ENCODE measurements around the gene PC. TPM values are rescaled to one million over a fixed set of nuclear protein-coding genes. Genes with fewer than 3 reads are reported as not detected.

The PC gene
- total RNA-seq, 4 donors from 2014 or later = 13.5 to 43.0 (median 27.5) TPM

- intact Hi-C loops (cut with DNase I) = no loop called here
- Histone ChIP-seq H3K4me3 (no peak overlapping the region), H3K36me3 (no peaks in the 10 kb centered on the region), H3K4me1 (peaks cover 19 to 44% (median 19%) of the 10 kb centered on the region in 3 donors), H3K27ac (peak overlapping the region; percentile 82 to 94 (median 87)), H3K9me3 (no peaks in the 10 kb centered on the region), H3K27me3 (no peaks in the 10 kb centered on the region)
- peak in 1 of 4 donors; percentile 27 for TF ChIP-seq POLR2A (IDR thresholded peaks at IDR 0.05)
- TF ChIP-seq CTCF (IDR thresholded peaks at IDR 0.05) = no peak
- WGBS, 2 donors = 18 to 31% methylated on average over 4 to 5 of the region's 5 CpGs
- DNase-seq = no peak
These were observed 12.7 kb upstream of the PC start for GRCh38 chr11:66970807-66971442.

GRCh38 chr11:66970371-66970806, 12.2 kb upstream of the PC start:
- Histone ChIP-seq H3K27me3 (no peaks in the 10 kb centered on the region), H3K27ac (peak overlapping the region; percentile 82 to 94 (median 87)), H3K36me3 (no peaks in the 10 kb centered on the region), H3K9me3 (no peaks in the 10 kb centered on the region), H3K4me1 (peaks cover 19 to 44% (median 19%) of the 10 kb centered on the region in 3 donors), H3K4me3 (no peak overlapping the region)
- intact Hi-C loops (cut with DNase I) = no loop called here
- 39 to 46% methylated on average over 4 of the region's 4 CpGs for WGBS, 2 donors
- TF ChIP-seq POLR2A (IDR thresholded peaks at IDR 0.05) (no peak), CTCF (IDR thresholded peaks at IDR 0.05) (no peak)
- DNase-seq = no peak

GRCh38 chr11:66969584-66970225, 11.5 kb upstream of the PC start:
- H3K27me3 ChIP-seq = no peaks in the 10 kb centered on the region
- no peaks in the 10 kb centered on the region for H3K9me3 ChIP-seq
- no peak overlapping the region for H3K4me3 ChIP-seq
- peak overlapping the region; percentile 82 to 94 (median 87) for H3K27ac ChIP-seq
- H3K4me1 ChIP-seq = peaks cover 19 to 44% (median 19%) of the 10 kb centered on the region in 3 donors
- intact Hi-C loops (cut with DNase I) = no loop called here
- DNase-seq = no peak
- TF ChIP-seq POLR2A (IDR thresholded peaks at IDR 0.05) = no peak
- no peak for TF ChIP-seq CTCF (IDR thresholded peaks at IDR 0.05)
- 70 to 79% methylated on average over 6 of the region's 6 CpGs for WGBS, 2 donors
- no peaks in the 10 kb centered on the region for H3K36me3 ChIP-seq

GRCh38 chr11:66967670-66968425, 9.7 kb upstream of the PC start:
- no peaks in the 10 kb centered on the region for H3K36me3 ChIP-seq
- no peaks in the 10 kb centered on the region for H3K9me3 ChIP-seq
- no peak for DNase-seq
- no peak overlapping the region for H3K4me3 ChIP-seq
- H3K27me3 ChIP-seq = no peaks in the 10 kb centered on the region
- intact Hi-C loops (cut with DNase I) = no loop called here
- 59 to 69% methylated on average over 4 to 5 of the region's 5 CpGs for WGBS, 2 donors
- TF ChIP-seq CTCF (IDR thresholded peaks at IDR 0.05) (no peak), POLR2A (IDR thresholded peaks at IDR 0.05) (no peak)
- H3K4me1 ChIP-seq = peaks cover 19 to 47% (median 19%) of the 10 kb centered on the region in 3 donors
- H3K27ac ChIP-seq = peak overlapping the region; percentile 59 to 72 (median 68)

GRCh38 chr11:66966351-66966750, 8.2 kb upstream of the PC start:
- no peak for DNase-seq
- no peaks in the 10 kb centered on the region for H3K36me3 ChIP-seq
- no peak for TF ChIP-seq POLR2A (IDR thresholded peaks at IDR 0.05)
- no peak for TF ChIP-seq CTCF (IDR thresholded peaks at IDR 0.05)
- WGBS, 2 donors = 77 to 80% methylated on average over 5 of the region's 5 CpGs
- no peak overlapping the region for H3K4me3 ChIP-seq
- no peaks in the 10 kb centered on the region for H3K27me3 ChIP-seq
- peaks cover 16 to 44% (median 18%) of the 10 kb centered on the region in 3 donors for H3K4me1 ChIP-seq
- H3K9me3 ChIP-seq = no peaks in the 10 kb centered on the region
- H3K27ac ChIP-seq = no peak overlapping the region
- intact Hi-C loops (cut with DNase I) = no loop called here
